GM23338 (cell line): ENCODE data around the gene ALX3. TPM values are rescaled to one million over a fixed set of nuclear protein-coding genes. Genes with fewer than 3 reads are reported as not detected.

Experiments
- ATAC-seq: fragments of 200-7000 bp; cut with Tn5 transposase; 3 replicates; pipeline ENCODE4 v1.9.1; 2020
- DNase-seq: peaks from one replicate; pipeline ENCODE4 v3.0.0-alpha.2; 2015; ENCODE audit warnings: low spot score
- H2AFZ ChIP-seq: fragments of 200-600 bp; sonication (generic); 2 replicates; pipeline ENCODE4 v1.8.0; 2016; ENCODE audit warnings: antibody characterized with exemption, mild to moderate bottlenecking, moderate library complexity
- H3F3A ChIP-seq: fragments of 200-600 bp; sonication (generic); replicated peaks from 2 replicates; pipeline ENCODE4 v1.8.0; 2017; ENCODE audit warnings: antibody characterized with exemption, mixed run types, low read depth
- H3K27ac ChIP-seq: fragments of 200-600 bp; sonication (generic); 2 replicates; pipeline ENCODE4 v1.6.1; 2016; ENCODE audit warnings: low read depth
- H3K27me3 ChIP-seq: fragments of 200-600 bp; sonication (generic); 2 replicates; pipeline ENCODE4 v1.8.0; 2016; ENCODE audit warnings: mild to moderate bottlenecking, mixed run types, moderate library complexity; ENCODE audit not compliant: insufficient read depth
- H3K36me3 ChIP-seq: fragments of 200-600 bp; sonication (generic); 2 replicates; pipeline ENCODE4 v1.8.0; 2016; ENCODE audit warnings: mild to moderate bottlenecking; ENCODE audit not compliant: insufficient read depth
- H3K4me1 ChIP-seq: fragments of 200-600 bp; sonication (generic); 2 replicates; pipeline ENCODE4 v1.8.0; 2016; ENCODE audit warnings: mild to moderate bottlenecking, moderate library complexity; ENCODE audit not compliant: insufficient read depth
- H3K4me2 ChIP-seq: fragments of 200-600 bp; sonication (generic); 2 replicates; pipeline ENCODE4 v1.7.1; 2017; ENCODE audit warnings: mixed run types
- H3K4me3 ChIP-seq: fragments of 200-600 bp; sonication (generic); 2 replicates; pipeline ENCODE4 v1.6.1; 2016; ENCODE audit warnings: mixed run types
- H3K79me2 ChIP-seq: fragments of 200-600 bp; sonication (generic); replicated peaks from 2 replicates; pipeline ENCODE4 v1.8.0; 2017; ENCODE audit warnings: mild to moderate bottlenecking; ENCODE audit not compliant: insufficient read depth
- H3K9me2 ChIP-seq: fragments of 200-600 bp; sonication (generic); 2 replicates; pipeline ENCODE4 v1.8.0; 2017; ENCODE audit not compliant: insufficient read depth
- H4K20me1 ChIP-seq: fragments of 200-600 bp; sonication (generic); replicated peaks from 2 replicates; pipeline ENCODE4 v1.8.0; 2017; ENCODE audit warnings: mild to moderate bottlenecking; ENCODE audit not compliant: insufficient read depth
- H3K27ac Mint-ChIP-seq: 2 replicates; pipeline ENCODE4 v1.8.0; 2020; ENCODE audit warnings: inconsistent platforms, mild to moderate bottlenecking, moderate library complexity, mixed read lengths
- H3K27me3 Mint-ChIP-seq: 3 replicates; pipeline ENCODE4 v1.8.0; 2022; ENCODE audit warnings: low read depth, mild to moderate bottlenecking, moderate library complexity, mixed read lengths, inconsistent platforms; ENCODE audit not compliant: insufficient read depth, poor library complexity
- H3K36me3 Mint-ChIP-seq: 3 replicates; pipeline ENCODE4 v1.8.0; 2021; ENCODE audit warnings: low read depth, mild to moderate bottlenecking, inconsistent platforms, moderate library complexity, mixed read lengths
- H3K4me1 Mint-ChIP-seq: 3 replicates; pipeline ENCODE4 v1.8.0; 2020; ENCODE audit warnings: mild to moderate bottlenecking, inconsistent platforms, mixed read lengths
- H3K4me3 Mint-ChIP-seq: 3 replicates; pipeline ENCODE4 v1.8.0; 2021; ENCODE audit warnings: moderate library complexity, mild to moderate bottlenecking, inconsistent platforms, mixed read lengths
- H3K9me3 Mint-ChIP-seq: 3 replicates; pipeline ENCODE4 v1.8.0; 2020; ENCODE audit warnings: moderate library complexity, mild to moderate bottlenecking, inconsistent platforms, mixed read lengths
- CREB1 ChIP-seq: fragments of 250-450 bp; sonication (Bioruptor Pico); IDR thresholded peaks from 2 replicates; pipeline ENCODE4 v1.5.0; 2020; ENCODE audit warnings: low read depth, mild to moderate bottlenecking, moderate library complexity
- CTCF ChIP-seq, 2 experiments: fragments of 200-600 bp in 1 of 2; sonication (generic) in 1 of 2; conservative IDR thresholded peaks; 2 replicates each; pipeline versions ENCODE4 v1.5.1 to v1.6.1; 2016 to 2017; ENCODE audit warnings: antibody characterized with exemption in 2 of 2, low read depth in 2 of 2, mild to moderate bottlenecking in 2 of 2, moderate library complexity in 1 of 2
- ETS1 ChIP-seq: IDR thresholded peaks from 2 replicates; pipeline ENCODE4 v1.6.1; 2016; ENCODE audit warnings: antibody characterized with exemption
- EZH2 ChIP-seq: fragments of 200-600 bp; sonication (generic); IDR thresholded peaks from one replicate; pipeline ENCODE4 v1.8.0; 2017; ENCODE audit warnings: antibody characterized with exemption, mild to moderate bottlenecking, low read depth; ENCODE audit not compliant: unreplicated experiment
- EZH2phosphoT487 ChIP-seq: fragments of 200-600 bp; sonication (generic); IDR thresholded peaks from one replicate; pipeline ENCODE4 v1.8.1; 2018; ENCODE audit warnings: antibody characterized with exemption; ENCODE audit not compliant: unreplicated experiment
- JUNB ChIP-seq: IDR thresholded peaks from one replicate; pipeline ENCODE4 v1.6.1; 2016; ENCODE audit warnings: antibody characterized with exemption; ENCODE audit not compliant: unreplicated experiment
- NANOG ChIP-seq: IDR thresholded peaks from 2 replicates; pipeline ENCODE4 v1.6.1; 2016; ENCODE audit warnings: antibody characterized with exemption, borderline replicate concordance
- POLR2AphosphoS5 ChIP-seq: IDR thresholded peaks from 2 replicates; pipeline ENCODE4 v1.6.1; 2016; ENCODE audit warnings: antibody characterized with exemption, low read depth
- REST ChIP-seq: IDR thresholded peaks from one replicate; pipeline ENCODE4 v1.6.1; 2018; ENCODE audit warnings: antibody characterized with exemption; ENCODE audit not compliant: unreplicated experiment
- STAT1 ChIP-seq: IDR thresholded peaks from one replicate; pipeline ENCODE4 v1.6.1; 2016; ENCODE audit warnings: antibody characterized with exemption; ENCODE audit not compliant: unreplicated experiment
- ZNF114 ChIP-seq: fragments of 250-450 bp; sonication (Bioruptor Pico); IDR thresholded peaks from 2 replicates; pipeline ENCODE4 v1.5.0; 2020; ENCODE audit warnings: mild to moderate bottlenecking, moderate library complexity
- ZNF331 ChIP-seq: fragments of 250-450 bp; sonication (Bioruptor Pico); IDR thresholded peaks from 2 replicates; pipeline ENCODE4 v1.5.0; 2020; ENCODE audit warnings: low read depth, mild to moderate bottlenecking, moderate library complexity
- ZNF462 ChIP-seq: fragments of 250-450 bp; sonication (Bioruptor Pico); IDR thresholded peaks from 2 replicates; pipeline ENCODE4 v1.5.0; 2020; ENCODE audit warnings: mild to moderate bottlenecking, moderate library complexity
- polyA plus RNA-seq: library from polyadenylated mRNA; unstranded; fragments of >200 nt; fragmentation: Nextera tagmentation; extraction: Ambion mirVana; gene quantifications from 2 replicates; pipeline ENCODE4 v1.2.1, GENCODE V29; 2016
- total RNA-seq: library from RNA; depleted of rRNA; stranded (reverse); fragments of >200 nt; shearing (Covaris generic); gene quantifications from 2 replicates; pipeline ENCODE4 v1.2.3, GENCODE V29; 2014

ALX3 gene
- total and polyA plus RNA-seq, 2 experiments from 2014 or later = not detected

- Mint-ChIP-seq H3K36me3 (peaks cover 88% of the 10 kb centered on the region), H3K9me3 (no peaks in the 10 kb centered on the region), H3K4me1 (no peaks in the 10 kb centered on the region), H3K4me3 (no peak overlapping the region), H3K27me3 (peaks cover 3% of the 10 kb centered on the region), H3K27ac (no peak overlapping the region)
- Histone ChIP-seq H3K4me3 (no peak overlapping the region), H3K9me2 (no peaks in the 10 kb centered on the region), H3K27me3 (no peaks in the 10 kb centered on the region), H3F3A (no peaks in the 10 kb centered on the region), H3K4me1 (no peaks in the 10 kb centered on the region), H3K4me2 (no peak overlapping the region), H3K27ac (no peak overlapping the region), H3K79me2 (no peaks in the 10 kb centered on the region), H3K36me3 (peaks cover 47% of the 10 kb centered on the region), H2AFZ (no peak overlapping the region), H4K20me1 (peaks cover 5% of the 10 kb centered on the region; the same call in 1 of the 2 replicates)
- ATAC-seq (no peak), DNase-seq (no peak)
- no peak for TF ChIP-seq EZH2phosphoT487
- TF ChIP-seq EZH2 = no peak
- no peak for TF ChIP-seq POLR2AphosphoS5
- TF ChIP-seq ETS1 = no peak
- no peak for TF ChIP-seq CREB1 (CRISPR knock-in tag)
- TF ChIP-seq ZNF462 (CRISPR knock-in tag) = no peak
- TF ChIP-seq JUNB = no peak
- TF ChIP-seq ZNF331 (CRISPR knock-in tag) = no peak
- TF ChIP-seq CTCF (conservative IDR thresholded peaks at IDR 0.05; ENCODE audit: low read depth in 2 of 2) = no peak
- no peak for TF ChIP-seq ZNF114 (CRISPR knock-in tag)
- no peak for TF ChIP-seq REST
- no peak for TF ChIP-seq NANOG
- TF ChIP-seq STAT1 = no peak
These were observed 21.4 kb downstream of the ALX3 start for GRCh38 chr1:110048923-110049601.
